DOHH2 (cell line): Measurements from ENCODE around the gene TPTE2.
"Not testable (repeated sequence)": the region's sequence is repeated elsewhere in the genome, so short reads cannot be mapped to it uniquely, and the experiment has no call there.

Experiments
- H3F3A ChIP-seq: fragments of 200-600 bp; sonication (generic), shearing (Covaris generic); 2 replicates; pipeline ENCODE4 v1.6.0; 2016; ENCODE audit warnings: antibody characterized with exemption, mild to moderate bottlenecking; ENCODE audit not compliant: control insufficient read depth, insufficient read depth
- H3K27ac ChIP-seq: fragments of 200-600 bp; sonication (generic); 2 replicates; pipeline ENCODE4 v1.5.1; 2014; ENCODE audit warnings: low read depth, mild to moderate bottlenecking, low read length, moderate library complexity
- H3K27me3 ChIP-seq: fragments of 200-600 bp; sonication (generic); 2 replicates; pipeline ENCODE4 v1.6.1; 2014; ENCODE audit warnings: mild to moderate bottlenecking, low read length, mixed read lengths; ENCODE audit not compliant: control insufficient read depth
- H3K36me3 ChIP-seq: fragments of 200-600 bp; sonication (generic); 2 replicates; pipeline ENCODE4 v1.6.1; 2014; ENCODE audit warnings: mild to moderate bottlenecking, low read length, moderate library complexity, mixed read lengths; ENCODE audit not compliant: control insufficient read depth
- H3K4me1 ChIP-seq: fragments of 200-600 bp; sonication (generic); 2 replicates; pipeline ENCODE4 v1.6.1; 2014; ENCODE audit warnings: mild to moderate bottlenecking, low read length, mixed read lengths; ENCODE audit not compliant: control insufficient read depth
- H3K4me2 ChIP-seq: fragments of 200-600 bp; sonication (generic); 2 replicates; pipeline ENCODE4 v1.6.0; 2014; ENCODE audit warnings: mild to moderate bottlenecking, low read length, moderate library complexity
- H3K4me3 ChIP-seq: fragments of 200-600 bp; sonication (generic); 2 replicates; pipeline ENCODE4 v1.5.1; 2014; ENCODE audit warnings: mild to moderate bottlenecking, low read length, mixed read lengths
- H3K79me2 ChIP-seq: fragments of 200-600 bp; sonication (generic); 2 replicates; pipeline ENCODE4 v1.6.1; 2014; ENCODE audit warnings: mild to moderate bottlenecking, low read length, mixed read lengths; ENCODE audit not compliant: control insufficient read depth
- H3K9me2 ChIP-seq: fragments of 200-600 bp; sonication (generic); replicated peaks from 2 replicates; pipeline ENCODE4 v1.6.1; 2014; ENCODE audit warnings: mild to moderate bottlenecking, low read length, mixed read lengths; ENCODE audit not compliant: control insufficient read depth
- H3K9me3 ChIP-seq: fragments of 200-600 bp; sonication (generic); 2 replicates; pipeline ENCODE4 v1.6.1; 2014; ENCODE audit warnings: antibody characterized with exemption, low read length, mixed read lengths; ENCODE audit not compliant: control insufficient read depth, insufficient read depth
- H4K20me1 ChIP-seq: fragments of 200-600 bp; sonication (generic); 2 replicates; pipeline ENCODE4 v1.6.0; 2014; ENCODE audit warnings: low read depth, mild to moderate bottlenecking, antibody characterized with exemption, low read length, moderate library complexity; ENCODE audit not compliant: control insufficient read depth, insufficient read depth
- EZH2phosphoT487 ChIP-seq: fragments of 200-600 bp; sonication (generic); IDR thresholded peaks from 2 replicates; pipeline ENCODE4 v1.6.1; 2017; ENCODE audit warnings: borderline replicate concordance, mild to moderate bottlenecking, antibody characterized with exemption, low read length, moderate library complexity, mixed read lengths
- TF ChIP-seq, protein P1 (sequence below): fragments of 200-600 bp; sonication (generic); IDR thresholded peaks from one replicate; pipeline ENCODE4 v1.5.1; 2014; ENCODE audit warnings: antibody characterized with exemption, mild to moderate bottlenecking, low read depth, low read length; ENCODE audit not compliant: poor library complexity, severe bottlenecking

The TPTE2 gene

DNA sequence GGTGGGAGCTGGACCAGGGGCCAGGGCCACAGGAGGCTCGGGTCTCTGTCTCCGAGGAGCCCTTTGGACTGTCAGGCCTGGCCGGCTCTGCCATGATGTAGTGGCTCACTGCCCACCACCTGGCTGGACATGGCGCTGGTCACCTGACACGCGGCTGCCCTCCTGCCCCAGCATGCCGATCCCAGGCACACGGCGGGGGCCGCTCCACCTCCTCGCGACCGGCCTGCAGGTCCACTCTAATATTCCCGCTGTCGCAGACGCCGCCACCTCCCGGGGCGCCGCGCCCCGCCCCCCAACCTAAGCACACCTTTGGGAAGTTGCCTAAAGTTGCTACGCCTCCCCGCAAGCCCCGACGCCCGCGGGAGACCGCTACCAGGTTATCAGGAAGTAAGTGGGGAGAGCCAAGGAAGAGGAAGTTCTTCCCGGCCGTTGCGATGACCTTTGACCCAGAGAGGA, at the start of gene TPTE2:
Gene TPTE2 (minus strand): TSS at position 406 of the 456 bp plus-strand sequence. CDS start 58,298 bp downstream, outside the sequence.
- not testable (repeated sequence) for H4K20me1 ChIP-seq, H3K4me1 ChIP-seq, H3K4me3 ChIP-seq, H3K4me2 ChIP-seq, H3K36me3 ChIP-seq, H3K9me2 ChIP-seq, H3K79me2 ChIP-seq, H3K27me3 ChIP-seq, H3K27ac ChIP-seq, H3F3A ChIP-seq, H3K9me3 ChIP-seq

DNA sequence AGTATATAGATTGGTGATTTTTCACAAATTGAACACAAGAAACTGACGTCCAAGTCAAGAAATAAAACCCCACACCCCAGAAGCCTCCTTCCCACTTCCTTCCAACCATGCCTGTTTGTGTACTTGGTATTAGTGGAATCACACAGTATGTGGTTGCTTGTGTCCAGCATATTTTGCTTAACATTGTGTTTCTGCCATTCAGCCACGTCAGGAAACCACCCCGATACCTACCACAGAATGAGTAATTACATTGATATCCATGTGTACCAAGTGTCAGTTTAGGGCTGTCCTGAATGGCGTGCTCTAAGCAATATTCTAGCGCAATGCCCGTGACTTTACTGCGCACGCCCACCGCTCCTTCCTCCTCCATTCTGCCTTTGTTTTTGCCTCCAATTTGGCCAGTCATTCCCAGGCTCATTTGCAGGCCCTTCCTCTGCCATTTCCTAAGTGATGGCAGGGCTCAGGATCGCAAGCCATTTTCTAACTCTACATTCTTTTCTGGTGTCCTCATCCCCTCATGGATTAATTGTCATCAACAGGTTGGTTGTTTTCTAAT, 46.3 kb upstream of the TPTE2 start:
- no peaks in the 10 kb centered on the region for H3K36me3 ChIP-seq
- H3K4me1 ChIP-seq: no peaks in the 10 kb centered on the region
- no peaks in the 10 kb centered on the region for H3F3A ChIP-seq
- H3K4me3 ChIP-seq: no peak overlapping the region
- H3K4me2 ChIP-seq: no peak overlapping the region
- peaks cover 6% of the 10 kb centered on the region for H3K9me3 ChIP-seq
- no peaks in the 10 kb centered on the region for H3K9me2 ChIP-seq
- H3K27ac ChIP-seq: no peak overlapping the region
- H3K27me3 ChIP-seq: no peaks in the 10 kb centered on the region
- H3K79me2 ChIP-seq: no peaks in the 10 kb centered on the region
- H4K20me1 ChIP-seq: no peaks in the 10 kb centered on the region
- TF ChIP-seq, protein P1, sequence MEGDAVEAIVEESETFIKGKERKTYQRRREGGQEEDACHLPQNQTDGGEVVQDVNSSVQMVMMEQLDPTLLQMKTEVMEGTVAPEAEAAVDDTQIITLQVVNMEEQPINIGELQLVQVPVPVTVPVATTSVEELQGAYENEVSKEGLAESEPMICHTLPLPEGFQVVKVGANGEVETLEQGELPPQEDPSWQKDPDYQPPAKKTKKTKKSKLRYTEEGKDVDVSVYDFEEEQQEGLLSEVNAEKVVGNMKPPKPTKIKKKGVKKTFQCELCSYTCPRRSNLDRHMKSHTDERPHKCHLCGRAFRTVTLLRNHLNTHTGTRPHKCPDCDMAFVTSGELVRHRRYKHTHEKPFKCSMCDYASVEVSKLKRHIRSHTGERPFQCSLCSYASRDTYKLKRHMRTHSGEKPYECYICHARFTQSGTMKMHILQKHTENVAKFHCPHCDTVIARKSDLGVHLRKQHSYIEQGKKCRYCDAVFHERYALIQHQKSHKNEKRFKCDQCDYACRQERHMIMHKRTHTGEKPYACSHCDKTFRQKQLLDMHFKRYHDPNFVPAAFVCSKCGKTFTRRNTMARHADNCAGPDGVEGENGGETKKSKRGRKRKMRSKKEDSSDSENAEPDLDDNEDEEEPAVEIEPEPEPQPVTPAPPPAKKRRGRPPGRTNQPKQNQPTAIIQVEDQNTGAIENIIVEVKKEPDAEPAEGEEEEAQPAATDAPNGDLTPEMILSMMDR: no peak
- TF ChIP-seq EZH2phosphoT487: no peak

DNA sequence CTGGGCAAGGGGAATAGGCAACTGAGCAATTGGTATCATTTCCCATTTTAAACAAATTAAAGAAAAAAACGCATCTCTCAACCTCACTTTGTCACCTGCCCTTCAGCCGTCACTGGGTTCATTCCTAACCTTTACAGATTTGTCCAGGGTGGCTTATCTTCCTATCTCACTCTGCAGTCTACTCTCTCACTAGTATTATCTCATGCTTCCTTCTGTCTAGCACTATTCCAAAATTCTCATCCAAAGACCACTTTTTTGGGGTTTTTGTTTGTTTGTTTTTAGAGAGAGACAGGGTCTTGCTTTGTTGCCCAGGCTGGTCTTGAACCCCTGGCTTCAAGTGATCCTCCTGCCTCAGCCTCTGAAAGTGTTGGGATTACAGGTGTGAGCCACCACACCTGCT, 45.4 kb upstream of the TPTE2 start:
- no peaks in the 10 kb centered on the region for H4K20me1 ChIP-seq
- H3K9me2 ChIP-seq: no peaks in the 10 kb centered on the region
- H3K36me3 ChIP-seq: no peaks in the 10 kb centered on the region
- H3K79me2 ChIP-seq: no peaks in the 10 kb centered on the region
- H3K9me3 ChIP-seq: peaks cover 6% of the 10 kb centered on the region
- H3F3A ChIP-seq: no peaks in the 10 kb centered on the region
- H3K4me1 ChIP-seq: no peaks in the 10 kb centered on the region
- H3K4me3 ChIP-seq: no peak overlapping the region
- H3K27ac ChIP-seq: no peak overlapping the region
- H3K27me3 ChIP-seq: peaks cover 6% of the 10 kb centered on the region
- TF ChIP-seq, protein P1: no peak
- TF ChIP-seq EZH2phosphoT487: no peak
- H3K4me2 ChIP-seq: no peak overlapping the region

DNA sequence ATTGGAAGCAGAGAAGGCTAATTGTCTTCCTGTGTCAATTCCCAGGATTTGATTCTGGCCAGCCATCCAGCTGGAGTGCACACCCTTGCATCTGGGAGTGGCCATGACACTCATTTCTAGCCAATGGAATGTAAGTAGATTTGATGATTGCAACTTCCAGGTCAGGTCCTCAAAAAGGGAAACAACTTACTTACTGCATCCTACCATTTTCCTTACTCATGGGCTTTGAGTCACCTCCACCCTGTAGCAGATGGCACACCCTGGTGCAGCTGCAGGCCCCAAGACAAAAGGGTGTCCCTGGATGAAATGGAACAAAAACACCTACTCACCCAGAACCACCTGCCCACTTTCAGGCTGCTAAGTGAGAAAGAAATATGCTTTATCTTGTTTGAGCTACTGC, 44.8 kb upstream of the TPTE2 start:
- Histone ChIP-seq H3K4me2 (no peak overlapping the region), H3K27me3 (peaks cover 6% of the 10 kb centered on the region), H3K4me3 (no peak overlapping the region), H3K27ac (no peak overlapping the region), H3K9me2 (no peaks in the 10 kb centered on the region), H3K36me3 (no peaks in the 10 kb centered on the region), H4K20me1 (no peaks in the 10 kb centered on the region), H3K4me1 (no peaks in the 10 kb centered on the region), H3K9me3 (peaks cover 6% of the 10 kb centered on the region), H3F3A (no peaks in the 10 kb centered on the region), H3K79me2 (no peaks in the 10 kb centered on the region)
- no peak for TF ChIP-seq EZH2phosphoT487
- TF ChIP-seq, protein P1: no peak
